Vagina (tissue), 2 donors: ENCODE data around the gene TICAM1.

ENCODE experiments used
- CTCF ChIP-seq, 3 experiments: fragments of 450-650 bp in 2 of 3; fragments of 200-600 bp in 1 of 3; sonication (generic) in 1 of 3; IDR thresholded peaks; one replicate each; pipeline ENCODE4 v1.5.1; 2017 to 2019; ENCODE audit warnings: antibody characterized with exemption in 3 of 3, mild to moderate bottlenecking in 2 of 3, moderate library complexity in 2 of 3
- POLR2A ChIP-seq, 2 donors: fragments of 450-650 bp; IDR thresholded peaks; one replicate each; pipeline ENCODE4 v1.6.1; 2017; ENCODE audit warnings: antibody characterized with exemption in 2 of 2, mild to moderate bottlenecking in 2 of 2, moderate library complexity in 2 of 2
- POLR2AphosphoS5 ChIP-seq, 2 donors: sonication (generic); formaldehyde crosslinking; IDR thresholded peaks; one replicate each; pipeline ENCODE4 v1.9.0; 2017; ENCODE audit warnings: antibody characterized with exemption in 2 of 2, mild to moderate bottlenecking in 2 of 2, low read depth in 1 of 2; ENCODE audit not compliant: insufficient read depth in 1 of 2

- TF ChIP-seq CTCF (IDR thresholded peaks at IDR 0.05) (no peak), POLR2A (IDR thresholded peaks at IDR 0.05) (no peak), POLR2AphosphoS5 (IDR thresholded peaks at IDR 0.05; ENCODE audit: insufficient read depth in 1 of 2, low read depth in 1 of 2) (no peak)
These were observed 54.9 kb downstream of the TICAM1 start for GRCh38 chr19:4776436-4777211.
